Spleen (tissue), 11 donors: ENCODE results near the gene FGF22. TPM values are rescaled to one million over a fixed set of nuclear protein-coding genes. Genes with fewer than 3 reads are reported as not detected.
A peak's percentile ranks its signal among the peaks of the same experiment; 100 is the strongest.

Experiments
- DNase-seq: peaks from one replicate; pipeline ENCODE4 v3.0.0-alpha.2; 2020
- H3K27ac ChIP-seq, 8 donors: fragments of 200-600 bp; sonication (generic) in 7 of 8; 1 replicate in 4 of 8; 2 replicates in 4 of 8; pipeline versions ENCODE4 v1.5.0 to v1.8.0; 2016 to 2021; ENCODE audit warnings: inconsistent platforms in 4 of 8, mild to moderate bottlenecking in 4 of 8, moderate library complexity in 1 of 8
- H3K27me3 ChIP-seq, 7 donors: fragments of 200-600 bp; sonication (generic) in 6 of 7; replicated peaks in 1 of 7; 1 replicate in 4 of 7; 2 replicates in 3 of 7; pipeline versions ENCODE4 v1.5.0 to v1.8.0; 2016 to 2021; ENCODE audit warnings: inconsistent platforms in 3 of 7, mild to moderate bottlenecking in 1 of 7
- H3K36me3 ChIP-seq, 6 donors: fragments of 200-600 bp; sonication (generic) in 5 of 6; 1 replicate in 4 of 6; 2 replicates in 2 of 6; pipeline versions ENCODE4 v1.5.0 to v1.8.0; 2016 to 2021; ENCODE audit warnings: inconsistent platforms in 2 of 6
- H3K4me1 ChIP-seq, 6 donors: fragments of 200-600 bp; sonication (generic) in 5 of 6; 1 replicate in 3 of 6; 2 replicates in 3 of 6; pipeline versions ENCODE4 v1.5.0 to v1.8.0; 2016 to 2021; ENCODE audit warnings: inconsistent platforms in 3 of 6
- H3K4me3 ChIP-seq, 8 donors: fragments of 200-600 bp; sonication (generic) in 7 of 8; 1 replicate in 4 of 8; 2 replicates in 4 of 8; pipeline versions ENCODE4 v1.5.0 to v1.8.0; 2016 to 2021; ENCODE audit warnings: inconsistent platforms in 4 of 8, mild to moderate bottlenecking in 4 of 8, moderate library complexity in 2 of 8
- H3K9me3 ChIP-seq, 8 donors: fragments of 200-600 bp; sonication (generic) in 7 of 8; 1 replicate in 4 of 8; 2 replicates in 4 of 8; pipeline versions ENCODE4 v1.5.0 to v1.8.0; 2016 to 2021; ENCODE audit warnings: inconsistent platforms in 4 of 8
- CTCF ChIP-seq, 11 experiments: fragments of 200-600 bp in 7 of 11; fragments of 450-650 bp in 4 of 11; sonication (generic) in 4 of 11; IDR thresholded peaks in 8 of 11; conservative IDR thresholded peaks in 3 of 11; 1 replicate in 7 of 11; 2 replicates in 4 of 11; pipeline versions ENCODE4 v1.4.0 to v1.8.0; 2016 to 2021; ENCODE audit warnings: antibody characterized with exemption in 11 of 11, inconsistent platforms in 4 of 11, mild to moderate bottlenecking in 1 of 11
- POLR2A ChIP-seq, 3 donors: fragments of 450-650 bp; IDR thresholded peaks; one replicate each; pipeline ENCODE4 v1.5.1; 2017; ENCODE audit warnings: antibody characterized with exemption in 3 of 3, mild to moderate bottlenecking in 1 of 3
- POLR2AphosphoS5 ChIP-seq, 3 donors: sonication (generic); formaldehyde crosslinking; IDR thresholded peaks; one replicate each; pipeline ENCODE4 v1.5.1; 2017; ENCODE audit warnings: antibody characterized with exemption in 3 of 3
- WGBS, 5 donors: extraction: QIAGEN DNeasy Blood & Tissue Kit in 3 of 5; methylation state at CpG; one replicate each; pipeline versions ENCODE4 v1.1.5 to v1.1.7; 2013 to 2018; 5-methylcytosine and 5-hydroxymethylcytosine counted together
- intact Hi-C: fragments of 100-400 bp; cut with DNase I; formaldehyde crosslinking; loops from one replicate; pipeline ENCODE4 v1.15.0; 2023; ENCODE audit warnings: low total_unique reads
- polyA plus RNA-seq, 3 donors: library from polyadenylated mRNA; stranded (reverse); fragments of 200-250 nt; gene quantifications; one replicate each; pipeline ENCODE4 v1.2.1, GENCODE V29; 2013
- total RNA-seq, 7 donors: library from RNA; depleted of rRNA in 3 of 7; stranded (reverse); fragments of >200 nt in 3 of 7; fragmentation: NEBNext Ultra II Directional in 4 of 7; extraction: Animal tissue kit (Norgen Biotek cat#: 25700) in 4 of 7; gene quantifications; one replicate each; pipeline versions ENCODE4 v1.1.0 to v1.2.1, GENCODE V29; 2016 to 2021
- donor health status: healthy with polysubstance abuse.
- donor health status: DM: no; HTN: no; CAD: no; lungs with moderate emphysema.
- donor health status: DM: no; HTN: no; CAD: no.
- donor health status: Bipolar disorder and iron deficiency.
- donor health status: healthy.
- donor health status: DM: no; HTN: no; CAD: no.
- donor health status: DM: yes; HTN: yes; CAD: no.

FGF22 gene
- total and polyA plus RNA-seq, 10 donors = 0.10 to 0.61 (median 0.23) TPM; not detected in 6

GRCh38 chr19:621819-622218, 17.9 kb upstream of the FGF22 start:
- Histone ChIP-seq H3K4me3 (no peak overlapping the region), H3K36me3 (peaks cover 0 to 97% (median 79%) of the 10 kb centered on the region in 6 donors), H3K4me1 (peaks cover 0 to 4% (median 0%) of the 10 kb centered on the region in 6 donors), H3K9me3 (no peaks in the 10 kb centered on the region), H3K27ac (no peak overlapping the region), H3K27me3 (peaks cover 0 to 2% (median 0%) of the 10 kb centered on the region in 7 donors)
- 92 to 100% (median 96%) methylated on average over 2 to 24 of the region's 24 CpGs for WGBS, 5 donors
- peak; percentile 57 for DNase-seq
- intact Hi-C loops = no loop called here
- TF ChIP-seq CTCF (IDR thresholded peaks at IDR 0.05 in 8 of 11, conservative IDR thresholded peaks at IDR 0.05 in 3 of 11) = no peak
- no peak for TF ChIP-seq POLR2AphosphoS5 (IDR thresholded peaks at IDR 0.05)
- no peak for TF ChIP-seq POLR2A (IDR thresholded peaks at IDR 0.05)

- no peaks in the 10 kb centered on the region for H3K27me3 ChIP-seq
- WGBS, 5 donors = 95 to 99% (median 96%) methylated on average over 15 to 37 of the region's 37 CpGs
Measured at GRCh38 chr19:622666-623065, 17.0 kb upstream of the FGF22 start.

GRCh38 chr19:623175-623916, 16.3 kb upstream of the FGF22 start:
- peaks cover 0 to 97% (median 73%) of the 10 kb centered on the region in 6 donors for H3K36me3 ChIP-seq
- H3K4me1 ChIP-seq = no peaks in the 10 kb centered on the region
- no peaks in the 10 kb centered on the region for H3K27me3 ChIP-seq
- TF ChIP-seq POLR2A (IDR thresholded peaks at IDR 0.05) (no peak), CTCF (IDR thresholded peaks at IDR 0.05 in 8 of 11, conservative IDR thresholded peaks at IDR 0.05 in 3 of 11) (no peak), POLR2AphosphoS5 (IDR thresholded peaks at IDR 0.05) (no peak)
- intact Hi-C loops = no loop called here
- DNase-seq = peak; percentile 71
- H3K4me3 ChIP-seq = no peak overlapping the region
- WGBS, 5 donors = 92 to 97% (median 94%) methylated on average over 29 to 44 of the region's 44 CpGs
- no peak overlapping the region for H3K27ac ChIP-seq
- no peaks in the 10 kb centered on the region for H3K9me3 ChIP-seq

More at GRCh38 chr19:622666-623065, 17.0 kb upstream of the FGF22 start:
- intact Hi-C loops = no loop called here
- Histone ChIP-seq H3K4me1 (no peaks in the 10 kb centered on the region), H3K4me3 (no peak overlapping the region), H3K9me3 (no peaks in the 10 kb centered on the region), H3K27ac (no peak overlapping the region), H3K36me3 (peaks cover 0 to 97% (median 73%) of the 10 kb centered on the region in 6 donors)
- peak; percentile 61 for DNase-seq
- TF ChIP-seq CTCF (IDR thresholded peaks at IDR 0.05 in 8 of 11, conservative IDR thresholded peaks at IDR 0.05 in 3 of 11) = no peak
- TF ChIP-seq POLR2A (IDR thresholded peaks at IDR 0.05) = no peak
- no peak for TF ChIP-seq POLR2AphosphoS5 (IDR thresholded peaks at IDR 0.05)

GRCh38 chr19:623974-624373, 15.7 kb upstream of the FGF22 start:
- H3K27ac ChIP-seq = no peak overlapping the region
- H3K9me3 ChIP-seq = no peaks in the 10 kb centered on the region
- intact Hi-C loops = no loop called here
- peaks cover 0 to 6% (median 0%) of the 10 kb centered on the region in 6 donors for H3K4me1 ChIP-seq
- peaks cover 0 to 97% (median 72%) of the 10 kb centered on the region in 6 donors for H3K36me3 ChIP-seq
- no peak overlapping the region for H3K4me3 ChIP-seq
- DNase-seq = no peak
- H3K27me3 ChIP-seq = no peaks in the 10 kb centered on the region
- 83 to 92% (median 87%) methylated on average over 24 of the region's 24 CpGs for WGBS, 5 donors
- no peak for TF ChIP-seq POLR2AphosphoS5 (IDR thresholded peaks at IDR 0.05)
- no peak for TF ChIP-seq CTCF (IDR thresholded peaks at IDR 0.05 in 8 of 11, conservative IDR thresholded peaks at IDR 0.05 in 3 of 11)
- TF ChIP-seq POLR2A (IDR thresholded peaks at IDR 0.05) = no peak
